HPDE6-E6E7 (cell line): ENCODE results near the gene STAT4.
A peak's percentile ranks its signal among the peaks of the same experiment; 100 is the strongest.
"Not testable (repeated sequence)": the region's sequence is repeated elsewhere in the genome, so short reads cannot be mapped to it uniquely, and the experiment has no call there.

Source experiments
- DNase-seq: peaks from one replicate; pipeline ENCODE4 v3.0.0; 2011; ENCODE audit warnings: missing footprints; ENCODE audit errors: extremely low spot score

STAT4 gene

GRCh38 chr2:190996947-190997346 is 153.8 kb downstream of the STAT4 start:
- no peak for DNase-seq

DNA sequence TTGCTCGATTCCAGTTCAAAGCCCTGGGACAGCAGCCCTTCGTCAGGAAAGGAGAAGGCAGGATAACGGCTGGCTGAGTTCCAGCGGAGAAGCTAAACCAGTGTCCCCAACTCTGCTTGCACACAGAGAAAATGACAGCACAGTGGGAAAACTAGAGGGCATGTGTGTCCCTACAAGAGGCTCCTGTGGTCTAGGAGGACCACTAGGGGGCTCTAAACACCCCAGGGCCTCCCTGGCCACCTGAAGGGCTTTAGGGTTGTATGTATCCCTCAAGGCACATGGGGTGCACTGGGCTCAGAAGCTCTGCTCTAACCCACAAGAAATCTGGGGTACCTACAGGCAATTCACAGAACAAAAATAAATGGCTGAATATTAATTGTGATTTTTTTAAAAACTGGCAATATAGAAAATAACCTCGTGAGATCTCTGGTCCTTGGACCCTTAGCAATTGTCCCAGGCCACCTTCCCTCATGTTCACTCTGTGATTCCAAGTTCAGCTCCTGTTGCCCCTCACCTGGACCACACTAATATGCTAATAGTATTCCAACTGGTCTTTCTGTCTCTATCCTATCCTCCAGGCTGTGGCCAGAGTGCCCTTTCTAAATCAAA is 154.4 kb downstream of the STAT4 start:
- peak; percentile 43 for DNase-seq

DNA sequence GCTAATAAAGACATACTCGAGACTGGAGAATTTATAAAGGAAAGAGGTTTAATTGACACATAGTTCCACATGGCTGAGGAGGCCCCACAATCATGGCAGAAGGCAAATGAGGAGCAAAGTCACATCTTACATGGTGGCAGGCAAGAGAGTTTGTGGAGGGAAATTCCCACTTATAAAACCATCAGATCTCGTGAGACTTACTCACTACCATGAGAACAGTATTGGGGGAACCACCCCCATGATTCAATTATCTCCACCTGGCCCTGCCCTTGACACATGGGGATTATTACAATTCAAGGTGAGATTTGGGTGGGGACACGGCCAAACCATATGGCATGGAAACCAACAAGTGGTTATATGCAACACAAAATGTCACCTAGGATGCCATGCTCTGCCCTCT is 155.5 kb downstream of the STAT4 start:
- not testable (repeated sequence) for DNase-seq

DNA sequence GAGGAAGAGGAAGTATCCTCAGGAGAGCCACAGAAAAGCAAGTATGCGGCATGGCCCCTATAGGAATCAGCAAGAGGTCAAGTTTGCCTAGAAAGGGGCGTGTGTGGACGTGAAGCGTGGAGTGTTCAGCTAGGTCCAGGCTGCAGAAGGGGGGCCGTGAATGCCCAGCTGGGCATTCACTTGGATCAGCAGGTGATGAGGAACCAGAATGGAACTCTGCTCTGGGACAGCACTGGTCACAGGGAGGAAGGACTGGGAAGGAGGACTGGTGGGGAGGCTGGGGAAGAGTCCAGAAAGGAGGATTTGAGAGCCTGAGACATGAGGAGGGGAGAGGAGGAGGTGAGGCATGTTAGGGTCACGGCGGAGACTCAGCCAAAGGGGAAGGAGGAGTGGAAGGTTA is 156.6 kb downstream of the STAT4 start:
- no peak for DNase-seq

DNA sequence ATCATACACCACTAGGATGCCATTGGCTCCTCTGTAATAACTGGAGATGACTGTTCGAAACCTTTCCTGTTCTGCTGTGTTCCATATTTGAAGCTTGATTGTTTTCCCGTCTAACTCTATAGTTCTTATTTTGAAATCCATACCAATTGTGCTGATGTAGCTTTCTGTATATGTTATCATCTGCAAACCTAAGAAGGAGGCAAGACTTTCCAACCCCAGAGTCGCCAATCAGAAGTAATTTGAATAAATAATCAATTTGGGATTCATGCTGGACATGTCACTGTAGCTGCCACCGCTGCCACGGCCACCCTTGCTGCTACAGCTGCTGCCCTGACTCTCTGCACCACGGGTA is 157.5 kb downstream of the STAT4 start:
- no peak for DNase-seq

DNA sequence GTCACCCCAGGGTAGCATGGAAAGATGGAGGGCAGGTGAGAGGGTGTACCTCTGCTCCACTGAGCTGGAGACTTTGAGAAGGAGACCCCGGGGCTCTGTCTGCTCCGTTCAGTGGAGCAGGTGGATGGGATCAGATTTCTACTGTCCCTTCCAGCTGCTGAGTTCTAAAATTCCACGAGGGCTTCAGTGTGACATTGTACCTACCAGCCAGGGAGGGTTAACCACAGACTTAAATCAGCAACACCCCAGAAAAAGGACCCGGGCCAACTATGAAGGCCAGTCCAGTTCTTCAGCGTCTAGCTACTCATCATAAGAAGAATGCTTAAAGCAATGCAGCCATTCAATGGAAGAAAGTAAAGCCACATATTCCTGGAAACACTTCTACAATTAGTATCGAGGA is 160.7 kb downstream of the STAT4 start:
- DNase-seq = no peak

DNA sequence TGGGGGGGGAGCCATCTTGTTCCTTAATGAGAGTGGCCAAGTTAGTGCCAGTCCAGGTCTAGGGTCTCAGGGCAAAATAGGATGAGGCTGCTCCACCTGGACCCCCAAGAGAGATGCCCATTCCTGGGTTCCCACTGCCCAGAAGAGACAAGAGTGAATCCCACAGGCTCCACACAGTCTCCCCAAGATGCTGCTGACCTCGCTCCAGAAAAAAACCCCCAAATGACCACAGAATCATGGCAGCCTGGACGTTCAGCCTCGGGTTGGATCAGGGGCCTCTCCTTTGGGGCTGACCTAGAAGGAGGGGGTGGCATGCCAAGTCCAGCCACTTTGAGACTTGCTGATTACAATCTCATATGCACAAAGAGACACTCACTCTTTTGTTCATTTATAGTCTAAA is 161.9 kb downstream of the STAT4 start:
- DNase-seq = no peak

GRCh38 chr2:190987938-190988337 is 162.9 kb downstream of the STAT4 start:
- no peak for DNase-seq

- no peak for DNase-seq
These were observed 163.7 kb downstream of the STAT4 start for GRCh38 chr2:190987116-190987515.

GRCh38 chr2:190986221-190986953 is 164.4 kb downstream of the STAT4 start:
- no peak for DNase-seq

GRCh38 chr2:190984595-190984994 is 166.2 kb downstream of the STAT4 start:
- peak; percentile 71 for DNase-seq

GRCh38 chr2:190982262-190983034 is 168.3 kb downstream of the STAT4 start:
- DNase-seq = no peak

DNA sequence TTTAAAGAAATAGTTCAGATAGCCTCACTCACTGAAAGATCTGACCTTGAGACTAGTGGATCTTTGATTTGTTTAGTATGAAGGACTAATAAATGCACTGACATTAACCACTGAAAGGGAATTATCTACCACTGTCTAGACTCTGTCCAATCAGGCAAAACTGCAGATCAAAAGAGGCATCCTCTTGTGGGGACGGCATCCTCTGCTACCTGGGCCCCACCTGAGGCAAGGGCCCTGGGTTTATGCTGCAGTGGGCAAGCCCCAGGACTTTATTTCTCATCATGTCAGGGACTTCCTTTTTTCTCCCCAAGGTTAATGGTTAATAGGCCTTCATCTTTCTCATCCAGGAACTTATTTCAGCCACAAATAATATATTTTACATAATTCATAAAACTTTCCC is 169.1 kb downstream of the STAT4 start:
- DNase-seq = no peak

DNA sequence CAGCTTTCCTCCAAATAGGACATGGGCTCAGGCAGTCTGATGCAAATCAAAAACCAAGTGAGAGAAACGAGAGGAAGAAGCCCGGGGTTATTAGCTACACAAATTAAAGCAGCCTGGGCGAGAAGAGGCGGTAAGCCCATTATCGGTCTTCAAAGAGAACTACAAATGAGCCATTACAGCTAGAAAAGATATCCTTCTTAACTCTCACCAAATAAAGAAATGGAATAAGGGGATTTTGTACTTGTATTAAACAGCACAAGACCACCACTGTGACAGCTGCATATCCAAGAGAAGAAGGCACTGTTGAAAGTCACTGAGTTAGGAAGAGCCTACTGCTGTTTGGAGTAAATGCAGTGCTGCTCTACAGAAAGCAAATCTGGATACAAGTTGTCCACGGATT is 169.5 kb downstream of the STAT4 start:
- DNase-seq = no peak

- no peak for DNase-seq
These were observed 170.1 kb downstream of the STAT4 start for GRCh38 chr2:190980630-190981209.

GRCh38 chr2:190979906-190980629 is 170.7 kb downstream of the STAT4 start:
- DNase-seq = no peak
